K562 (cell line): Measurements from ENCODE around the gene CIAPIN1. TPM values are rescaled to one million over a fixed set of nuclear protein-coding genes. Genes with fewer than 3 reads are reported as not detected.

Source experiments
- ELF1 ChIP-seq: fragments of 200-800 bp; sonication (Bioruptor generic); IDR thresholded peaks from 2 replicates; pipeline ENCODE4 v1.6.1; 2016; ENCODE audit warnings: missing genetic modification characterization, missing compliant biosample characterization
- IRF2 ChIP-seq: sonication (generic); formaldehyde crosslinking; IDR thresholded peaks from 2 replicates; pipeline ENCODE4 v1.8.1; 2022; ENCODE audit warnings: mild to moderate bottlenecking, missing genetic modification reagents
- KAT8 ChIP-seq: fragments of 450-650 bp; IDR thresholded peaks from 2 replicates; pipeline ENCODE4 v1.6.1; 2016; ENCODE audit warnings: low read depth, mild to moderate bottlenecking
- PHF21A ChIP-seq: fragments of 450-650 bp; IDR thresholded peaks from 2 replicates; pipeline ENCODE4 v1.6.1; 2017; ENCODE audit warnings: low read depth, borderline replicate concordance
- RBM17 ChIP-seq: fragments of 200-400 bp; formaldehyde crosslinking; IDR thresholded peaks from 2 replicates; pipeline ENCODE4 v1.6.1; 2017; ENCODE audit warnings: low read depth, mild to moderate bottlenecking, low read length, borderline replicate concordance
- SIN3B ChIP-seq: fragments of 450-650 bp; IDR thresholded peaks from 2 replicates; pipeline ENCODE4 v1.6.1; 2017; ENCODE audit warnings: low read depth, mild to moderate bottlenecking, moderate library complexity
- TRIM28 ChIP-seq: fragments of 450-650 bp; IDR thresholded peaks from 2 replicates; pipeline ENCODE4 v1.6.1; 2017
- ZBTB17 ChIP-seq: fragments of 450-650 bp; formaldehyde crosslinking; IDR thresholded peaks from 2 replicates; pipeline ENCODE4 v1.4.0; 2020; ENCODE audit warnings: mild to moderate bottlenecking
- ZNF134 ChIP-seq: fragments of 250-450 bp; sonication (Bioruptor Pico); conservative IDR thresholded peaks from 2 replicates; pipeline ENCODE4 v1.4.0; 2020
- ZSCAN32 ChIP-seq: fragments of 450-650 bp; formaldehyde crosslinking; IDR thresholded peaks from 2 replicates; pipeline ENCODE4 v1.4.0; 2020; ENCODE audit warnings: mild to moderate bottlenecking, moderate library complexity
- polyA plus RNA-seq, 8 experiments: library from polyadenylated mRNA; depleted of rRNA in 4 of 8; stranded (reverse) in 5 of 8; unstranded in 3 of 8; fragments of >200 nt; fragmentation: Nextera tagmentation in 2 of 8; fragmentation: Illumina TruSeq in 1 of 8; extraction: Ambion mirVana in 2 of 8; extraction: Trizol in 1 of 8; gene quantifications; 2 replicates each; pipeline versions ENCODE4 v1.2.1 to v1.2.3, GENCODE V29; 2011 to 2014; ENCODE audit warnings: inconsistent platforms in 1 of 8, missing spikeins in 1 of 8
- total RNA-seq, 7 experiments: library from RNA; depleted of rRNA in 6 of 7; stranded (reverse); fragments of >200 nt in 6 of 7; fragmentation: Illumina TruSeq in 2 of 7; extraction: Trizol in 2 of 7; gene quantifications; 2 replicates each; pipeline versions ENCODE4 v1.2.1 to v1.2.3, GENCODE V29; 2011 to 2021; ENCODE audit warnings: low replicate concordance in 1 of 7
- TF ChIP-seq, protein P1 (sequence below), 2 experiments: IDR thresholded peaks; 2 replicates each; pipeline ENCODE4 v1.6.1; 2011; ENCODE audit warnings: borderline replicate concordance in 1 of 2, control low read depth in 1 of 2, low read depth in 1 of 2, low read length in 1 of 2, mild to moderate bottlenecking in 1 of 2, mixed read lengths in 1 of 2, moderate library complexity in 1 of 2; ENCODE audit not compliant: insufficient read depth in 1 of 2, insufficient read length in 1 of 2, poor library complexity in 1 of 2, severe bottlenecking in 1 of 2; ENCODE audit errors: extremely low read depth in 1 of 2
- TF ChIP-seq, protein P2 (sequence below): conservative IDR thresholded peaks from 2 replicates; pipeline ENCODE4 v1.6.1; 2011; ENCODE audit warnings: low read depth, mild to moderate bottlenecking, low read length; ENCODE audit not compliant: control insufficient read depth
- TF ChIP-seq, protein P3 (sequence below): fragments of 250-450 bp; sonication (Bioruptor Pico); IDR thresholded peaks from 2 replicates; pipeline ENCODE4 v1.4.0; 2020; ENCODE audit warnings: mild to moderate bottlenecking, moderate library complexity
- TF ChIP-seq, protein P4 (sequence below), 2 experiments: IDR thresholded peaks in 1 of 2; conservative IDR thresholded peaks in 1 of 2; 2 replicates each; pipeline ENCODE4 v1.6.1; 2016; ENCODE audit warnings: low read depth in 2 of 2, mild to moderate bottlenecking in 1 of 2, missing compliant biosample characterization in 1 of 2, missing genetic modification characterization in 1 of 2, moderate library complexity in 1 of 2
- TF ChIP-seq, protein P5 (sequence below): fragments of 450-650 bp; formaldehyde crosslinking; IDR thresholded peaks from 2 replicates; pipeline ENCODE4 v1.4.0; 2022; ENCODE audit warnings: missing genetic modification characterization

CIAPIN1 gene
- total and polyA plus RNA-seq, 9 of the 15 experiments (the other 6 are each of a cell fraction or from before 2014, with no cell fraction given) = 71.8 to 263 (median 95.7) TPM

DNA sequence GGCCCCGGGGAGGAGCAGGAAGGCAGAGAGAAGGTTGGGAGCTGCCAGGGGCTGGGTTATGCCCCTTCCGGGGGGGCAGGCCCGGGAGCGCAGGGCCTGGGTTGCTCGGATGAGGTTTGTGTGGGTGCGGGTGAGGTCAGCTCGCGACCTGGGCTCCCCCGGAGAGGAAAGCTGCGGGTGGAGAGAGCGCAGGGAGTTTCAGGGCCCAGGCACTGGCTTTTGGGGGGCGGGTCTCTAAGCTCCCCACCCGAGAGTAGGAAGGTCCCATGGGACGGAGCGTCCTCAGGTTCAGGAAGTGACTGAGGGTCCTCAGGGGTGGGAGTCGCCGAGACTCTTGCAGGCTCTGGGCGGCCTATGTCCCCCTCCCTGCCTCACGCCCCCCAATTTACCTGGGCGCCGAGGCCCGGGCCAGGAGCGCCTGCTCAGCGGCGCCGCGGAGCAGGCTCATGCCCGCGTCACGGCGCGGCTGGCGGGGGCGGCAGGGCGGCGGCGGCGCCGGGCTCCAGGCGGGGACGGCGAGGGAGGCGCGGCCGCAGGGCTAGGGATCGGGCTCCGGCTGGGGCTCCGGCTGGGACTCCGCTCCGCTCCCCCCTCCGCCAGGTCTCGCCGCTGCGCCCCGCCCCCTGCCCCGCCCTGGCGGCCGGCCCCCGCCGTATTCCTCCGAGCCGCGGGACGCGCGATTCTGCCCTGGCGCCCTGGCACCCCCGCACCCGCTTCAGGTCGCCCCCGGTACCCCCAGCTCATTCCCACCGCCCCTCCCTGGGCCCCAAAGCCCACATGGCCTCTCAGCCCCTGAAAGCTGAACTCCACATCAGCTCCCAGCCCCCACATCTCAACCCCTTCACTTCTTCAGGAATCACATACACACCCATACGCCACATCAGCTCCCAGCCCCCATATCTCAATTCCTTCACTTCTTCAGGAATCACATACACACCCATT is 39.0 kb upstream of the CIAPIN1 start, which contains the start of gene DOK4 (continued):
- TF ChIP-seq, protein P1, sequence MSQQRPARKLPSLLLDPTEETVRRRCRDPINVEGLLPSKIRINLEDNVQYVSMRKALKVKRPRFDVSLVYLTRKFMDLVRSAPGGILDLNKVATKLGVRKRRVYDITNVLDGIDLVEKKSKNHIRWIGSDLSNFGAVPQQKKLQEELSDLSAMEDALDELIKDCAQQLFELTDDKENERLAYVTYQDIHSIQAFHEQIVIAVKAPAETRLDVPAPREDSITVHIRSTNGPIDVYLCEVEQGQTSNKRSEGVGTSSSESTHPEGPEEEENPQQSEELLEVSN (IDR thresholded peaks at IDR 0.05; ENCODE audit: borderline replicate concordance in 1 of 2, extremely low read depth in 1 of 2, insufficient read depth in 1 of 2, insufficient read length in 1 of 2, low read depth in 1 of 2, low read length in 1 of 2, poor library complexity in 1 of 2, severe bottlenecking in 1 of 2) = peak in 1 of 2 experiments; percentile 81
- TF ChIP-seq, protein P2, sequence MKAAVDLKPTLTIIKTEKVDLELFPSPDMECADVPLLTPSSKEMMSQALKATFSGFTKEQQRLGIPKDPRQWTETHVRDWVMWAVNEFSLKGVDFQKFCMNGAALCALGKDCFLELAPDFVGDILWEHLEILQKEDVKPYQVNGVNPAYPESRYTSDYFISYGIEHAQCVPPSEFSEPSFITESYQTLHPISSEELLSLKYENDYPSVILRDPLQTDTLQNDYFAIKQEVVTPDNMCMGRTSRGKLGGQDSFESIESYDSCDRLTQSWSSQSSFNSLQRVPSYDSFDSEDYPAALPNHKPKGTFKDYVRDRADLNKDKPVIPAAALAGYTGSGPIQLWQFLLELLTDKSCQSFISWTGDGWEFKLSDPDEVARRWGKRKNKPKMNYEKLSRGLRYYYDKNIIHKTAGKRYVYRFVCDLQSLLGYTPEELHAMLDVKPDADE = 0 out of 2 replicates have a peak, but pooled peaks have one; percentile 35
- TF ChIP-seq SIN3B = 0 out of 2 replicates have a peak, but pooled peaks have one; percentile 28
- TF ChIP-seq, protein P3, sequence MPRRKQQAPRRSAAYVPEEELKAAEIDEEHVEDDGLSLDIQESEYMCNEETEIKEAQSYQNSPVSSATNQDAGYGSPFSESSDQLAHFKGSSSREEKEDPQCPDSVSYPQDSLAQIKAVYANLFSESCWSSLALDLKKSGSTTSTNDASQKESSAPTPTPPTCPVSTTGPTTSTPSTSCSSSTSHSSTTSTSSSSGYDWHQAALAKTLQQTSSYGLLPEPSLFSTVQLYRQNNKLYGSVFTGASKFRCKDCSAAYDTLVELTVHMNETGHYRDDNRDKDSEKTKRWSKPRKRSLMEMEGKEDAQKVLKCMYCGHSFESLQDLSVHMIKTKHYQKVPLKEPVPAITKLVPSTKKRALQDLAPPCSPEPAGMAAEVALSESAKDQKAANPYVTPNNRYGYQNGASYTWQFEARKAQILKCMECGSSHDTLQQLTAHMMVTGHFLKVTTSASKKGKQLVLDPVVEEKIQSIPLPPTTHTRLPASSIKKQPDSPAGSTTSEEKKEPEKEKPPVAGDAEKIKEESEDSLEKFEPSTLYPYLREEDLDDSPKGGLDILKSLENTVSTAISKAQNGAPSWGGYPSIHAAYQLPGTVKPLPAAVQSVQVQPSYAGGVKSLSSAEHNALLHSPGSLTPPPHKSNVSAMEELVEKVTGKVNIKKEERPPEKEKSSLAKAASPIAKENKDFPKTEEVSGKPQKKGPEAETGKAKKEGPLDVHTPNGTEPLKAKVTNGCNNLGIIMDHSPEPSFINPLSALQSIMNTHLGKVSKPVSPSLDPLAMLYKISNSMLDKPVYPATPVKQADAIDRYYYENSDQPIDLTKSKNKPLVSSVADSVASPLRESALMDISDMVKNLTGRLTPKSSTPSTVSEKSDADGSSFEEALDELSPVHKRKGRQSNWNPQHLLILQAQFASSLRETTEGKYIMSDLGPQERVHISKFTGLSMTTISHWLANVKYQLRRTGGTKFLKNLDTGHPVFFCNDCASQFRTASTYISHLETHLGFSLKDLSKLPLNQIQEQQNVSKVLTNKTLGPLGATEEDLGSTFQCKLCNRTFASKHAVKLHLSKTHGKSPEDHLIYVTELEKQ = no peak
- no peak for TF ChIP-seq IRF2 (CRISPR knock-in tag)
- TF ChIP-seq ZNF134 (CRISPR knock-in tag) = no peak
- TF ChIP-seq TRIM28 = no peak
- TF ChIP-seq, protein P4, sequence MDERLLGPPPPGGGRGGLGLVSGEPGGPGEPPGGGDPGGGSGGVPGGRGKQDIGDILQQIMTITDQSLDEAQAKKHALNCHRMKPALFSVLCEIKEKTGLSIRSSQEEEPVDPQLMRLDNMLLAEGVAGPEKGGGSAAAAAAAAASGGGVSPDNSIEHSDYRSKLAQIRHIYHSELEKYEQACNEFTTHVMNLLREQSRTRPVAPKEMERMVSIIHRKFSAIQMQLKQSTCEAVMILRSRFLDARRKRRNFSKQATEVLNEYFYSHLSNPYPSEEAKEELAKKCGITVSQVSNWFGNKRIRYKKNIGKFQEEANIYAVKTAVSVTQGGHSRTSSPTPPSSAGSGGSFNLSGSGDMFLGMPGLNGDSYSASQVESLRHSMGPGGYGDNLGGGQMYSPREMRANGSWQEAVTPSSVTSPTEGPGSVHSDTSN (CRISPR knock-in tag; IDR thresholded peaks at IDR 0.05; ENCODE audit: low read depth) = no peak
- TF ChIP-seq, protein P4 (tag; conservative IDR thresholded peaks at IDR 0.05; ENCODE audit: low read depth) = no peak
- TF ChIP-seq ZSCAN32 (CRISPR knock-in tag) = no peak
- TF ChIP-seq RBM17 = no peak
- TF ChIP-seq, protein P5, sequence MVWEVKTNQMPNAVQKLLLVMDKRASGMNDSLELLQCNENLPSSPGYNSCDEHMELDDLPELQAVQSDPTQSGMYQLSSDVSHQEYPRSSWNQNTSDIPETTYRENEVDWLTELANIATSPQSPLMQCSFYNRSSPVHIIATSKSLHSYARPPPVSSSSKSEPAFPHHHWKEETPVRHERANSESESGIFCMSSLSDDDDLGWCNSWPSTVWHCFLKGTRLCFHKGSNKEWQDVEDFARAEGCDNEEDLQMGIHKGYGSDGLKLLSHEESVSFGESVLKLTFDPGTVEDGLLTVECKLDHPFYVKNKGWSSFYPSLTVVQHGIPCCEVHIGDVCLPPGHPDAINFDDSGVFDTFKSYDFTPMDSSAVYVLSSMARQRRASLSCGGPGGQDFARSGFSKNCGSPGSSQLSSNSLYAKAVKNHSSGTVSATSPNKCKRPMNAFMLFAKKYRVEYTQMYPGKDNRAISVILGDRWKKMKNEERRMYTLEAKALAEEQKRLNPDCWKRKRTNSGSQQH (CRISPR knock-in tag) = no peak
- TF ChIP-seq ZBTB17 = no peak
- TF ChIP-seq PHF21A = no peak
- 0 out of 2 replicates have a peak, but pooled peaks have one; percentile 25 for TF ChIP-seq ELF1 (tag)
- no peak for TF ChIP-seq KAT8
